Measurements from ENCODE around the gene TTC16.
A peak's percentile ranks its signal among the peaks of the same experiment; 100 is the strongest.

TTC16 gene

DNA sequence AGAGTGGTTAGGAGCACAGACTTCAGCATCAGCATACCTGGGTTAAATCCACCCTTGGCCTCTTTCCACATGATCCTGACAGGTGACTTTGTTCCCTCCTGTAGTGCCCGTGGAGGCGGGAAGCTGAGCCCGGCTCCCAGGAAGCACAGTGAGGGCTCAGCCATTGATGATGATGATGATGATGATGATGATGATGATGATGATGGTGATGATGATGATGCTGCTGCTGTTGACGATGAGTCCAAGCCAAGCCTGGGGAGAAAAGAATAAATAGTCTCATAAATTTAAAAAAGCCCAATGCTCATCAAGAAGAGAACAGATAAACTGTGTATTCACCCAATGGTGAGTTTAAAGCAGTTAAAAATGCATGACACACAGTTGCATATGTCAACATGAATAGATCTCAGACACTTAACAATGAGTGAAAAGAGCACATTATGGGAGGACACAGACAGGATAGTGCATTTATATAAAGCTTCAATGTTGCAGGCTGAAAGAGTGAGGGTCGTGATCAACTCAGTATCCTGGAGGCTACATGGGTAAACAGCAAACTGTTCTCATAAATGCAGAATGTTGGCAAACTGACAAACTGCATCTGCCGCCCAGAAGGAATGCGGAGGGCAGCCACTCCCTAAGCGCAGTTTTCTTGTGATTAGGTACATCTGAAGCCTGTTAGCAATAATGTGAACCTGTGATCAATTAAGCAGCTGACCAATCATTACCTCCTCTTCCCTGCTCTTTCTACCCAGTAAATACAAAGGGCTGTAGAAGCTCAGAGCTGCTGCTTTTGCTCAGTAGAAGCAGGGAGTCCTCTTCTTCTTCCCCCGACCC lies 20.8 kb upstream of the TTC16 start:
- Histone ChIP-seq H3K27me3 (ENCODE audit: control insufficient read depth in 2 of 2, insufficient read depth in 2 of 2, low read length in 2 of 2) (no peaks in the 10 kb centered on the region), H3K9ac (ENCODE audit: low read depth in 1 of 2, low read length in 2 of 2) (no peak overlapping the region), H3K36me3 (ENCODE audit: control insufficient read depth in 2 of 2, insufficient read depth in 2 of 2, low read length in 2 of 2) (peaks cover 3% of the 10 kb centered on the region in 2 donors), H3K27ac (ENCODE audit: low read depth in 2 of 2, low read length in 2 of 2) (no peak overlapping the region), H3K4me3 (ENCODE audit: low read length in 2 of 2) (no peak overlapping the region), H3K9me3 (ENCODE audit: control insufficient read depth in 2 of 2, low read length in 2 of 2) (no peaks in the 10 kb centered on the region), H3K4me1 (ENCODE audit: control insufficient read depth in 2 of 2, insufficient read depth in 2 of 2, low read length in 2 of 2) (peaks cover 0 to 6% of the 10 kb centered on the region in 2 donors)

DNA sequence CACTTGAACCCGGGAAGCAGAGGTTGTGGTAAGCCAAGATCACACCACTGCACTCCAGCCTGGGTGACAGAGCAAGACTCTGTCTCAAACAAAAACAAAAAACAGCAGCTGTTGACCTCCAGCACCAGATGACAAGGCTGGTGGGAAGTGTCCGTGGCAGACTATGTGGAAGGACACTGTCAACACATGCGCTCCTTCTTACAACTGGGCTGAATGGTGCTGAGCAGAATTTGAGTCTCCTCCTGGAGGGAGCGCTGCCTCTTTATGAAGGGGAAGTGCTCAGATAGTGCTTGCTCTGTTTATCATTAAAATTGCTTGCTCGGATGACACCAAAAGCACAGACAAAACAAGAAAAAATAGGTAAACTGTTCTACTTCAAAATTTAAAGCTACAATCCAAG lies 18.3 kb upstream of the TTC16 start:
- H3K27ac ChIP-seq (ENCODE audit: low read depth in 2 of 2, low read length in 2 of 2) = no peak overlapping the region
- no peak overlapping the region for H3K9ac ChIP-seq (ENCODE audit: low read depth in 1 of 2, low read length in 2 of 2)
- peaks cover 0 to 6% of the 10 kb centered on the region in 2 donors for H3K4me1 ChIP-seq (ENCODE audit: control insufficient read depth in 2 of 2, insufficient read depth in 2 of 2, low read length in 2 of 2)
- H3K9me3 ChIP-seq (ENCODE audit: control insufficient read depth in 2 of 2, low read length in 2 of 2) = no peaks in the 10 kb centered on the region
- H3K27me3 ChIP-seq (ENCODE audit: control insufficient read depth in 2 of 2, insufficient read depth in 2 of 2, low read length in 2 of 2) = no peaks in the 10 kb centered on the region
- H3K4me3 ChIP-seq (ENCODE audit: low read length in 2 of 2) = no peak overlapping the region
- no peaks in the 10 kb centered on the region for H3K36me3 ChIP-seq (ENCODE audit: control insufficient read depth in 2 of 2, insufficient read depth in 2 of 2, low read length in 2 of 2)

DNA sequence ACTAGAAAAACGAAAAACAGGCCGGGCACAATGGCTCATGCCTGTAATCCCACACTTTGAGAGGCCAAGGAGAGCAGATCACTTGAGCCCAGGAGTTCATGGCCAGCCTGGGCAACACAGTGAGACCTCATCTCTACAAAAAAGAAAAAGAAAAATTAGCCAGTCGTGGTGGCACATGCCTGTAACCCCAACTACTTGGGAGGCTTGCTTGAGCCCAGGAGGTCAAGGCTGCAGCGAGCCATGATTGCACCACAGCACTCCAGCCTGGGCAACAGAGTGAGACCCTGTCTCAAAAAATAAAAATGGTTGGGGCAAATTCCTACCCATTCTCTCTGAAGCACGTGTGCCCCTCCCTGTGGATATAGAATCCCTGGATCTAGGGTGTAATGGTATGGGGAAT lies 17.5 kb upstream of the TTC16 start:
- H3K9ac ChIP-seq (ENCODE audit: low read depth in 1 of 2, low read length in 2 of 2) = no peak overlapping the region
- H3K4me1 ChIP-seq (ENCODE audit: control insufficient read depth in 2 of 2, insufficient read depth in 2 of 2, low read length in 2 of 2) = peaks cover 0 to 6% of the 10 kb centered on the region in 2 donors
- no peaks in the 10 kb centered on the region for H3K27me3 ChIP-seq (ENCODE audit: control insufficient read depth in 2 of 2, insufficient read depth in 2 of 2, low read length in 2 of 2)
- no peaks in the 10 kb centered on the region for H3K9me3 ChIP-seq (ENCODE audit: control insufficient read depth in 2 of 2, low read length in 2 of 2)
- no peak overlapping the region for H3K4me3 ChIP-seq (ENCODE audit: low read length in 2 of 2)
- no peaks in the 10 kb centered on the region for H3K36me3 ChIP-seq (ENCODE audit: control insufficient read depth in 2 of 2, insufficient read depth in 2 of 2, low read length in 2 of 2)
- no peak overlapping the region for H3K27ac ChIP-seq (ENCODE audit: low read depth in 2 of 2, low read length in 2 of 2)

DNA sequence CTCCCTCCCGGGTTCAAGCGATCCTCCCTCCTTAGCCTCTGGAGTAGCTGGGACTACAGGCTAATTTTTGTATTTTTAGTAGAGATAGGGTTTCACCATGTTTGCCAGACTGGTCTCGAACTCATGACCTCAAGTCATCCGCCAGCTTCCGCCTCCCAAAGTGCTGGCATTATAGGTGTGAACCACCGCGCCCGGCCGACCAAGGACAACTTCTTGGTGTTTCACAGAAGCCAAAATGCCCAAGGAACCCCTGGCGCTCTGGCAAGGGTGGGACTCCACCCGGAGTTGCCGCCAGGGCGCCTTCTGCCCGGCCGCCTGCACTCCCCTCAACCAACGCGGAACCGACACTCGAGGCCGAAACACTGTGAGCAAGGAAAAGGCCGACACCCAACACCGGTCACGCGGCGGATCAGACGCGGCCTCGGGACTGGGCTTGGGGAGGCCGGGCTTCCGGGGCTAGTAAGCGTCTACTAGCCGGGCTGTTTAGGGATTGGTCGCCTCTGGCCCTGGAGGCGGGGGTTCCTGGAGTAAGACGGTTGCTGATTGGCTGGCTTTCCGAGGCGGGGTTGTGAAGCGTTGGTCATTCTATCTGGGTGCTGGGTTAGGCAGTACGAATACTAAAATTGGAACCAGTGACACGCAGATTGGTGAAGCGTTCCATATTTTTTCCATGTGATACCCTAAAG lies 16.8 kb upstream of the TTC16 start:
- H3K9ac ChIP-seq (ENCODE audit: low read depth in 1 of 2, low read length in 2 of 2) = peak overlapping the region in 1 of 2 donors; percentile 67

DNA sequence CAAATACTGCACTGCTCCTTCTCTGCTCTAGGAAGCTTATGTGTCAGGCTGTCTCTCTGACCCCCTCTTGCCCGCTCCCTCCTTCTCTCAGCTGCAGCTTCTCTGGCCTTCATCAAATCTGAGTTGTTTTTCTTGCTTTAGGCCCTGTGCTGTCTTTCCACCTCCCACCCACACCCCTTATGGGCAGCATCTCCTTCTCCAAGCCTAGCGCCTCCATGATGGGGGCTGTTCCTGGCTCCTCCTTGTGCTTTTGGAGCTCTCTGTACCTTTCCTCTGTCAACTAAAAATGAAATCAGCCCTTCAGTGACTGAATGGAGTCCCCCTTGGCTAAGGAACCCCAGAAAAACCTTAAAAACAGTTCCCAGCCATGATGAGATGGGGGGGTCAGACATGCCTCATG lies 15.7 kb upstream of the TTC16 start:
- Histone ChIP-seq H3K9ac (ENCODE audit: low read depth in 1 of 2, low read length in 2 of 2) (no peak overlapping the region), H3K4me1 (ENCODE audit: control insufficient read depth in 2 of 2, insufficient read depth in 2 of 2, low read length in 2 of 2) (peaks cover 0 to 6% of the 10 kb centered on the region in 2 donors), H3K36me3 (ENCODE audit: control insufficient read depth in 2 of 2, insufficient read depth in 2 of 2, low read length in 2 of 2) (no peaks in the 10 kb centered on the region), H3K4me3 (ENCODE audit: low read length in 2 of 2) (no peak overlapping the region), H3K27ac (ENCODE audit: low read depth in 2 of 2, low read length in 2 of 2) (no peak overlapping the region), H3K27me3 (ENCODE audit: control insufficient read depth in 2 of 2, insufficient read depth in 2 of 2, low read length in 2 of 2) (no peaks in the 10 kb centered on the region), H3K9me3 (ENCODE audit: control insufficient read depth in 2 of 2, low read length in 2 of 2) (no peaks in the 10 kb centered on the region)

More for the DNA sequence above, 16.8 kb upstream of the TTC16 start:
- no peaks in the 10 kb centered on the region for H3K9me3 ChIP-seq (ENCODE audit: control insufficient read depth in 2 of 2, low read length in 2 of 2)
- H3K4me3 ChIP-seq (ENCODE audit: low read length in 2 of 2) = peak overlapping the region; percentile 45 to 54
- no peaks in the 10 kb centered on the region for H3K36me3 ChIP-seq (ENCODE audit: control insufficient read depth in 2 of 2, insufficient read depth in 2 of 2, low read length in 2 of 2)
- peaks cover 0 to 6% of the 10 kb centered on the region in 2 donors for H3K4me1 ChIP-seq (ENCODE audit: control insufficient read depth in 2 of 2, insufficient read depth in 2 of 2, low read length in 2 of 2)
- no peaks in the 10 kb centered on the region for H3K27me3 ChIP-seq (ENCODE audit: control insufficient read depth in 2 of 2, insufficient read depth in 2 of 2, low read length in 2 of 2)
- peak overlapping the region; percentile 68 to 84 for H3K27ac ChIP-seq (ENCODE audit: low read depth in 2 of 2, low read length in 2 of 2)

DNA sequence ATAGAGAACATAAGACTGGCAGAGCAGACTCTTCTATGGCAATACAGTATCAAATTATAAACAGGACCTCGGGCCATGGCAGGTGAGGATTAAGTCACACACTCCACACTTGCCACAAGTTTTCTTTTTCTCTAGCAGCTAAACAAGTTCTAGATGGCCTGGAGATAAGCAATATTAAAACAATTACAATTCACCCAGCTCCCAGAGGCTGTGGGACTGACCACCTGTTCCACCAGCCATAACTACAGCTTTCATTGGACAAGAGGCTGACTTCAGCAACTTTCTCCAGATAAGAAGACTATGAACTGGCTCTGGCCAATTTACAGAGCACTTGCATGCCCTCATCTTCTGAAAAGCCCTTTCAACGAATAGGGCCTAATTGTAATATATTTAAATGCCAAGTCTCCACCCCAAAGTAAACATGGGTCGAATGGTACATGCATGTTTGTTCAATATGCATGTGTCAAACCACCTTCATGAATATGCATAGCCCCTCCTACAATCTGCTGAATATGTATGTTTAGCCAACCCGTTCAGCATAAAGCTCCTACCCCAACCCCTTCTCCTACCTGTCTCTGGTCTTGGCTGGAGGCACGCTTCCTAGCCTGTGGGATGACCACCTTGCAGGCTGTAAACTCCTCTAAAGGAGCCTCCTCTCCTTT lies 15.2 kb upstream of the TTC16 start:
- H3K9ac ChIP-seq (ENCODE audit: low read depth in 1 of 2, low read length in 2 of 2) = no peak overlapping the region
- peaks cover 0 to 6% of the 10 kb centered on the region in 2 donors for H3K4me1 ChIP-seq (ENCODE audit: control insufficient read depth in 2 of 2, insufficient read depth in 2 of 2, low read length in 2 of 2)
- no peak overlapping the region for H3K4me3 ChIP-seq (ENCODE audit: low read length in 2 of 2)
- H3K9me3 ChIP-seq (ENCODE audit: control insufficient read depth in 2 of 2, low read length in 2 of 2) = no peaks in the 10 kb centered on the region
- H3K27me3 ChIP-seq (ENCODE audit: control insufficient read depth in 2 of 2, insufficient read depth in 2 of 2, low read length in 2 of 2) = no peaks in the 10 kb centered on the region
- H3K27ac ChIP-seq (ENCODE audit: low read depth in 2 of 2, low read length in 2 of 2) = no peak overlapping the region
- no peaks in the 10 kb centered on the region for H3K36me3 ChIP-seq (ENCODE audit: control insufficient read depth in 2 of 2, insufficient read depth in 2 of 2, low read length in 2 of 2)

- Histone ChIP-seq H3K36me3 (ENCODE audit: control insufficient read depth in 2 of 2, insufficient read depth in 2 of 2, low read length in 2 of 2) (no peaks in the 10 kb centered on the region), H3K27ac (ENCODE audit: low read depth in 2 of 2, low read length in 2 of 2) (no peak overlapping the region), H3K4me1 (ENCODE audit: control insufficient read depth in 2 of 2, insufficient read depth in 2 of 2, low read length in 2 of 2) (peaks cover 0 to 13% of the 10 kb centered on the region in 2 donors), H3K4me3 (ENCODE audit: low read length in 2 of 2) (no peak overlapping the region), H3K27me3 (ENCODE audit: control insufficient read depth in 2 of 2, insufficient read depth in 2 of 2, low read length in 2 of 2) (no peaks in the 10 kb centered on the region), H3K9me3 (ENCODE audit: control insufficient read depth in 2 of 2, low read length in 2 of 2) (no peaks in the 10 kb centered on the region), H3K9ac (ENCODE audit: low read depth in 1 of 2, low read length in 2 of 2) (no peak overlapping the region)
These were observed 12.5 kb upstream of the TTC16 start for GRCh38 chr9:127703289-127703946.

DNA sequence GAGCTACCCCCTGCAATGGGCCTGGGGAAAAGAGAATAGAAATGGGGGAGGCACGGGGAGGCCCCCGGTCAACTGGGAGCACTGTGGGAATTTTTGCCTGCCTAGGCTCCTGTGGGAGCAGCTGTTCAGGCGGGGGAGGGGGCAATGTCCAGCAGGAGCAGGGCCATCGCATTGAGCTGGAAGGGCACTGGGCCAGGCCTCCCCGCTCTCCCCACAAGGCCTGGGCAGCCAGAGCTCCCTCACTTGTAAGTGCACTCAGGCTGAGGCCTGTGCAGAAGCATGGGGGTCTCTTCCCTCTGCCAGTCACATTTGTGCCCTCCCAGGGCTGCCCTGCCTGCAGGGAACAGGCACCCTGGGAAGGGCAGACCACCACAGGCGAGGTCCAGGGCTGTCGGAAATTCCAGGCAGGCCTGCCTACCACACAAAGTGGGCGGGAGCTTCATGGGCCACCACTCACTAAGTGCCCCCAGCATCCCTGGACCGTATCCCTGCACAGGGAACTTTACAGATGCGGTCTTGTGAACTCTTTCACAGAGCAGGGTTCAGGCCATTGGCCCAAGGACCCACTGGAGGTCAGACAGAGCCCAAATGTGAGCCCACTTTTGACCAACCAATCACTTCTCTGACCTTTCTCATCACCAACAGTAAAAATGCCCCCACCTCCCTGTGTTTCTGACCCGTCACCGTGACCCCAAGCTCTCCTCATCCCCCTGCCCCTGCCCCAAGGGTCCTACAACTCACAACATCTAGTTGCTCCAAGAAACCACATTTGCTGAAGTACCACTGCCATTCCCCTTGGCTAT lies 10.1 kb upstream of the TTC16 start:
- Histone ChIP-seq H3K27me3 (ENCODE audit: control insufficient read depth in 2 of 2, insufficient read depth in 2 of 2, low read length in 2 of 2) (no peaks in the 10 kb centered on the region), H3K4me3 (ENCODE audit: low read length in 2 of 2) (no peak overlapping the region), H3K4me1 (ENCODE audit: control insufficient read depth in 2 of 2, insufficient read depth in 2 of 2, low read length in 2 of 2) (peaks cover 0 to 7% of the 10 kb centered on the region in 2 donors), H3K9ac (ENCODE audit: low read depth in 1 of 2, low read length in 2 of 2) (no peak overlapping the region), H3K36me3 (ENCODE audit: control insufficient read depth in 2 of 2, insufficient read depth in 2 of 2, low read length in 2 of 2) (no peaks in the 10 kb centered on the region), H3K27ac (ENCODE audit: low read depth in 2 of 2, low read length in 2 of 2) (no peak overlapping the region), H3K9me3 (ENCODE audit: control insufficient read depth in 2 of 2, low read length in 2 of 2) (no peaks in the 10 kb centered on the region)

DNA sequence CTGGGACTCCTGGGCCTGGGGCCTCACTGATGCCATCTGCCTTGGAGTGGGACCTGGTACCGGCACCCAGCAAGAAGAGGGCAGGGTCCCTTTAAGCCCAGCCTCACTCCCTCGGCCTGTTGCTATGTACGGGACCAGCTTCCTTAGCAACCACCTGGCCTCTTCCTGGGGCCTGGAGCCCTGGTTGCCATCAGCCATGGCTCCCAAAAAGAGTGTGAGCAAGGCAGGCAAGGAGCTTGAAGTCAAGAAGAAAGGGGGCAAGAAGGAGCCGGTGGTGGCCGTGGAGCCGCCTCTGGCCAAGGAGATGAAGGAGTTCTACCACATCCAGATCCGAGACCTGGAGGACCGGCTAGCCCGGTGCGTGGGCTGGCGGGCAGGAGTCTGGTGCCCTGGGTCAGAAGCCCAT lies 9.0 kb upstream of the TTC16 start, which contains the start of gene CFAP157:
CFAP157 (plus strand) TSS at position 153 of the 406 bp plus-strand sequence; CDS start at position 197, 44 bp downstream.
- Histone ChIP-seq H3K36me3 (ENCODE audit: control insufficient read depth in 2 of 2, insufficient read depth in 2 of 2, low read length in 2 of 2) (no peaks in the 10 kb centered on the region), H3K27me3 (ENCODE audit: control insufficient read depth in 2 of 2, insufficient read depth in 2 of 2, low read length in 2 of 2) (no peaks in the 10 kb centered on the region), H3K27ac (ENCODE audit: low read depth in 2 of 2, low read length in 2 of 2) (no peak within 1 kb of the TSS), H3K9me3 (ENCODE audit: control insufficient read depth in 2 of 2, low read length in 2 of 2) (no peaks in the 10 kb centered on the region), H3K4me3 (ENCODE audit: low read length in 2 of 2) (no peak within 1 kb of the TSS), H3K4me1 (ENCODE audit: control insufficient read depth in 2 of 2, insufficient read depth in 2 of 2, low read length in 2 of 2) (peaks cover 0 to 7% of the 10 kb centered on the region in 2 donors), H3K9ac (ENCODE audit: low read depth in 1 of 2, low read length in 2 of 2) (no peak within 1 kb of the TSS)

Data from mucosa of rectum (tissue), 2 donors.